DOHH2 (cell line): Measurements from ENCODE around the gene KCNH6.

Experiments
- H3F3A ChIP-seq: fragments of 200-600 bp; sonication (generic), shearing (Covaris generic); 2 replicates; pipeline ENCODE4 v1.6.0; 2016; ENCODE audit warnings: antibody characterized with exemption, mild to moderate bottlenecking; ENCODE audit not compliant: control insufficient read depth, insufficient read depth
- H3K27ac ChIP-seq: fragments of 200-600 bp; sonication (generic); 2 replicates; pipeline ENCODE4 v1.5.1; 2014; ENCODE audit warnings: low read depth, mild to moderate bottlenecking, low read length, moderate library complexity
- H3K27me3 ChIP-seq: fragments of 200-600 bp; sonication (generic); 2 replicates; pipeline ENCODE4 v1.6.1; 2014; ENCODE audit warnings: mild to moderate bottlenecking, low read length, mixed read lengths; ENCODE audit not compliant: control insufficient read depth
- H3K36me3 ChIP-seq: fragments of 200-600 bp; sonication (generic); 2 replicates; pipeline ENCODE4 v1.6.1; 2014; ENCODE audit warnings: mild to moderate bottlenecking, low read length, moderate library complexity, mixed read lengths; ENCODE audit not compliant: control insufficient read depth
- H3K4me1 ChIP-seq: fragments of 200-600 bp; sonication (generic); 2 replicates; pipeline ENCODE4 v1.6.1; 2014; ENCODE audit warnings: mild to moderate bottlenecking, low read length, mixed read lengths; ENCODE audit not compliant: control insufficient read depth
- H3K4me2 ChIP-seq: fragments of 200-600 bp; sonication (generic); 2 replicates; pipeline ENCODE4 v1.6.0; 2014; ENCODE audit warnings: mild to moderate bottlenecking, low read length, moderate library complexity
- H3K4me3 ChIP-seq: fragments of 200-600 bp; sonication (generic); 2 replicates; pipeline ENCODE4 v1.5.1; 2014; ENCODE audit warnings: mild to moderate bottlenecking, low read length, mixed read lengths
- H3K79me2 ChIP-seq: fragments of 200-600 bp; sonication (generic); 2 replicates; pipeline ENCODE4 v1.6.1; 2014; ENCODE audit warnings: mild to moderate bottlenecking, low read length, mixed read lengths; ENCODE audit not compliant: control insufficient read depth
- H3K9me2 ChIP-seq: fragments of 200-600 bp; sonication (generic); replicated peaks from 2 replicates; pipeline ENCODE4 v1.6.1; 2014; ENCODE audit warnings: mild to moderate bottlenecking, low read length, mixed read lengths; ENCODE audit not compliant: control insufficient read depth
- H3K9me3 ChIP-seq: fragments of 200-600 bp; sonication (generic); 2 replicates; pipeline ENCODE4 v1.6.1; 2014; ENCODE audit warnings: antibody characterized with exemption, low read length, mixed read lengths; ENCODE audit not compliant: control insufficient read depth, insufficient read depth
- H4K20me1 ChIP-seq: fragments of 200-600 bp; sonication (generic); 2 replicates; pipeline ENCODE4 v1.6.0; 2014; ENCODE audit warnings: low read depth, mild to moderate bottlenecking, antibody characterized with exemption, low read length, moderate library complexity; ENCODE audit not compliant: control insufficient read depth, insufficient read depth
- EZH2phosphoT487 ChIP-seq: fragments of 200-600 bp; sonication (generic); IDR thresholded peaks from 2 replicates; pipeline ENCODE4 v1.6.1; 2017; ENCODE audit warnings: borderline replicate concordance, mild to moderate bottlenecking, antibody characterized with exemption, low read length, moderate library complexity, mixed read lengths
- TF ChIP-seq, protein P1 (sequence below): fragments of 200-600 bp; sonication (generic); IDR thresholded peaks from one replicate; pipeline ENCODE4 v1.5.1; 2014; ENCODE audit warnings: antibody characterized with exemption, mild to moderate bottlenecking, low read depth, low read length; ENCODE audit not compliant: poor library complexity, severe bottlenecking

Gene KCNH6

GRCh38 chr17:63549946-63550816, 27.0 kb downstream of the KCNH6 start, which contains the start of gene DCAF7:
DCAF7 (plus strand) TSS chr17:63550477; CDS start chr17:63550678, 201 bp downstream.
- H4K20me1 ChIP-seq = peaks cover 24% of the 10 kb centered on the region; the same call in 1 of the 2 replicates
- peak within 1 kb of the TSS; percentile 98 for H3K4me3 ChIP-seq
- H3K4me2 ChIP-seq = peak within 1 kb of the TSS; percentile 89
- H3K9me3 ChIP-seq = no peaks in the 10 kb centered on the region
- H3K27me3 ChIP-seq = no peaks in the 10 kb centered on the region
- H3K27ac ChIP-seq = peak within 1 kb of the TSS; percentile 76
- no peaks in the 10 kb centered on the region for H3F3A ChIP-seq
- no peaks in the 10 kb centered on the region for H3K9me2 ChIP-seq
- H3K36me3 ChIP-seq = peaks cover 29% of the 10 kb centered on the region
- peaks cover 57% of the 10 kb centered on the region for H3K79me2 ChIP-seq
- peaks cover 20% of the 10 kb centered on the region for H3K4me1 ChIP-seq
- TF ChIP-seq, protein P1, sequence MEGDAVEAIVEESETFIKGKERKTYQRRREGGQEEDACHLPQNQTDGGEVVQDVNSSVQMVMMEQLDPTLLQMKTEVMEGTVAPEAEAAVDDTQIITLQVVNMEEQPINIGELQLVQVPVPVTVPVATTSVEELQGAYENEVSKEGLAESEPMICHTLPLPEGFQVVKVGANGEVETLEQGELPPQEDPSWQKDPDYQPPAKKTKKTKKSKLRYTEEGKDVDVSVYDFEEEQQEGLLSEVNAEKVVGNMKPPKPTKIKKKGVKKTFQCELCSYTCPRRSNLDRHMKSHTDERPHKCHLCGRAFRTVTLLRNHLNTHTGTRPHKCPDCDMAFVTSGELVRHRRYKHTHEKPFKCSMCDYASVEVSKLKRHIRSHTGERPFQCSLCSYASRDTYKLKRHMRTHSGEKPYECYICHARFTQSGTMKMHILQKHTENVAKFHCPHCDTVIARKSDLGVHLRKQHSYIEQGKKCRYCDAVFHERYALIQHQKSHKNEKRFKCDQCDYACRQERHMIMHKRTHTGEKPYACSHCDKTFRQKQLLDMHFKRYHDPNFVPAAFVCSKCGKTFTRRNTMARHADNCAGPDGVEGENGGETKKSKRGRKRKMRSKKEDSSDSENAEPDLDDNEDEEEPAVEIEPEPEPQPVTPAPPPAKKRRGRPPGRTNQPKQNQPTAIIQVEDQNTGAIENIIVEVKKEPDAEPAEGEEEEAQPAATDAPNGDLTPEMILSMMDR = no peak
- TF ChIP-seq EZH2phosphoT487 = no peak

DNA sequence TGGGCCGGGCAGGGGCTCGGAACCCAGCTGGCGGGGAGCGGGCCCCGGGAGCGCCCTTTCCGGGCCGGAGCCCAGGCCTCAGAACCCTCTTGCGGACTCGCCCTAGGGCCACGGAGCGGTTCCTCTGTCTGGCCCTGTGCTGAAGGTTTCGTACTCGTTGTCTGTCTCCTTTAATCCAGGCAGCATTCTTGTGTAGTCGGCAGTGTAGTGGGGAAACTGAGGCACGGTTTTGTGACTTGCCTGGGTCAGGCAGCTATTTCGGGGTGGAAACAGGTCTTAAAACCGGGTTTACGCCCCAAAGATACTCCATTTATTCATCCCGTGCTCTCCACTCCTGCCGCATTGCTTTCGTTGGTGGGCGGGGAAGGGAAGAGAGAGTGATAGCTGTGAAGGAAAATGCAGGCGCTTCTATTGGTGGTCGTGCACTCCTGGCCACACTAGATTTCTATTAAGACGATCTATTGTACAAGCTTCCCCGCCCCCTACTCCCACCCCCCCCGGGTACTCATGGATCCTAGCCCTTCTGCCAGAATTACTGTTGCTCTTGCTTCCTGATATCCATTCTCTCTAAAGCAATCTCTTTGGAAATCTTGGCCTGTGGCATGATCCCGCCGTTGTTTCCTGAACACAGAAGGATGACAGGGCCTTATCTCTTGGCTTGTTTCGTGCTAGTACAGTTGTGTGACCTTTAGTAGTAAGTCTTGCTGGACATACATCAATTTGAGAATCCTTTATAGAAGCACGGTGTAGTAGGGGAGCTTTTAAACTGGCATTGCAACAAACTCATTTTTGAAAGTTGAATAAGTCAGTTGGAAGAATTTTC, 27.9 kb downstream of the KCNH6 start:
- H3K4me3 ChIP-seq = peak overlapping the region; percentile 98
- H4K20me1 ChIP-seq = peaks cover 30% of the 10 kb centered on the region
- no peaks in the 10 kb centered on the region for H3F3A ChIP-seq

GRCh38 chr17:63552211-63552610, 29.1 kb downstream of the KCNH6 start:
- H3K36me3 ChIP-seq = peaks cover 36% of the 10 kb centered on the region
- peaks cover 20% of the 10 kb centered on the region for H3K4me1 ChIP-seq
- no peaks in the 10 kb centered on the region for H3F3A ChIP-seq
- H3K79me2 ChIP-seq = peaks cover 77% of the 10 kb centered on the region
- H3K4me3 ChIP-seq = peak overlapping the region; percentile 98
- H3K27me3 ChIP-seq = no peaks in the 10 kb centered on the region
- no peaks in the 10 kb centered on the region for H3K9me3 ChIP-seq
- no peak overlapping the region for H3K27ac ChIP-seq
- peaks cover 36% of the 10 kb centered on the region for H4K20me1 ChIP-seq
- no peaks in the 10 kb centered on the region for H3K9me2 ChIP-seq
- H3K4me2 ChIP-seq = peak overlapping the region; percentile 72
- TF ChIP-seq, protein P1 = no peak
- TF ChIP-seq EZH2phosphoT487 = no peak

More for the DNA sequence above, 27.9 kb downstream of the KCNH6 start:
- Histone ChIP-seq H3K9me3 (no peaks in the 10 kb centered on the region), H3K27me3 (no peaks in the 10 kb centered on the region), H3K79me2 (peaks cover 66% of the 10 kb centered on the region), H3K4me1 (peaks cover 20% of the 10 kb centered on the region), H3K4me2 (peak overlapping the region; percentile 89), H3K36me3 (peaks cover 33% of the 10 kb centered on the region), H3K9me2 (no peaks in the 10 kb centered on the region), H3K27ac (peak overlapping the region; percentile 76)
- TF ChIP-seq, protein P1 = no peak
